ENCODE data around the gene GCK.

- TF ChIP-seq CTCF (IDR thresholded peaks at IDR 0.05) (no peak), CHD2 (IDR thresholded peaks at IDR 0.05; ENCODE audit: low read length, partially characterized antibody) (no peak)
- TF ChIP-seq, protein P1, sequence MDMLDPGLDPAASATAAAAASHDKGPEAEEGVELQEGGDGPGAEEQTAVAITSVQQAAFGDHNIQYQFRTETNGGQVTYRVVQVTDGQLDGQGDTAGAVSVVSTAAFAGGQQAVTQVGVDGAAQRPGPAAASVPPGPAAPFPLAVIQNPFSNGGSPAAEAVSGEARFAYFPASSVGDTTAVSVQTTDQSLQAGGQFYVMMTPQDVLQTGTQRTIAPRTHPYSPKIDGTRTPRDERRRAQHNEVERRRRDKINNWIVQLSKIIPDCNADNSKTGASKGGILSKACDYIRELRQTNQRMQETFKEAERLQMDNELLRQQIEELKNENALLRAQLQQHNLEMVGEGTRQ (IDR thresholded peaks at IDR 0.05; ENCODE audit: borderline replicate concordance, low read depth, low read length) = no peak
These were observed 85.7 kb downstream of the GCK start for GRCh38 chr7:44103566-44103922.

Data from SK-N-SH (cell line).